Spleen (tissue), 7 donors: Measurements from ENCODE around the gene STIM1.

ENCODE experiments used
- POLR2A ChIP-seq, 3 donors: fragments of 450-650 bp; IDR thresholded peaks; one replicate each; pipeline ENCODE4 v1.5.1; 2017; ENCODE audit warnings: antibody characterized with exemption in 3 of 3, mild to moderate bottlenecking in 1 of 3
- POLR2AphosphoS5 ChIP-seq, 3 donors: sonication (generic); formaldehyde crosslinking; IDR thresholded peaks; one replicate each; pipeline ENCODE4 v1.5.1; 2017; ENCODE audit warnings: antibody characterized with exemption in 3 of 3
- TF ChIP-seq, protein P1 (sequence below), 11 experiments: fragments of 200-600 bp in 7 of 11; fragments of 450-650 bp in 4 of 11; sonication (generic) in 4 of 11; IDR thresholded peaks in 8 of 11; conservative IDR thresholded peaks in 3 of 11; 1 replicate in 7 of 11; 2 replicates in 4 of 11; pipeline versions ENCODE4 v1.4.0 to v1.8.0; 2016 to 2021; ENCODE audit warnings: antibody characterized with exemption in 11 of 11, inconsistent platforms in 4 of 11, mild to moderate bottlenecking in 1 of 11
- donor health status: DM: no; HTN: no; CAD: no; lungs with moderate emphysema.
- donor health status: DM: no; HTN: no; CAD: no.
- donor health status: DM: no; HTN: no; CAD: no.

DNA sequence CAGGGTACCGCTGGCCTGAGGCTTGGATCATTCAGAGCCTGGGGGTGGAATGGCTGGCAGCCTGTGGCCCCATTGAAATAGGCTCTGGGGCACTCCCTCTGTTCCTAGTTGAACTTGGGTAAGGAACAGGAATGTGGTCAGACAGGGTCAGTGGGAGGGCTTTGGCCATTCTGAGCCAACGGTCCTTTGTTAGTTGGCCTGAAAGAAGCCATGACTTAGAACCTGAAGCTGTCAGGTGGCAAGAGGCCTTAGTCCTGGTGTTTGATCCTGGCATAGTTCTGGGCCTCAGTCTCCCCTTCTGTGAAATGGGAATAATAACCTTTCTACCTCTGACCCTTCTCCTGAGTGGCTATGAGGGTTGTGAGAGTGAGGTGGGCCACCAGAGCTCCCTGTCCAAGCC, 38.8 kb upstream of the STIM1 start:
- TF ChIP-seq, protein P1, sequence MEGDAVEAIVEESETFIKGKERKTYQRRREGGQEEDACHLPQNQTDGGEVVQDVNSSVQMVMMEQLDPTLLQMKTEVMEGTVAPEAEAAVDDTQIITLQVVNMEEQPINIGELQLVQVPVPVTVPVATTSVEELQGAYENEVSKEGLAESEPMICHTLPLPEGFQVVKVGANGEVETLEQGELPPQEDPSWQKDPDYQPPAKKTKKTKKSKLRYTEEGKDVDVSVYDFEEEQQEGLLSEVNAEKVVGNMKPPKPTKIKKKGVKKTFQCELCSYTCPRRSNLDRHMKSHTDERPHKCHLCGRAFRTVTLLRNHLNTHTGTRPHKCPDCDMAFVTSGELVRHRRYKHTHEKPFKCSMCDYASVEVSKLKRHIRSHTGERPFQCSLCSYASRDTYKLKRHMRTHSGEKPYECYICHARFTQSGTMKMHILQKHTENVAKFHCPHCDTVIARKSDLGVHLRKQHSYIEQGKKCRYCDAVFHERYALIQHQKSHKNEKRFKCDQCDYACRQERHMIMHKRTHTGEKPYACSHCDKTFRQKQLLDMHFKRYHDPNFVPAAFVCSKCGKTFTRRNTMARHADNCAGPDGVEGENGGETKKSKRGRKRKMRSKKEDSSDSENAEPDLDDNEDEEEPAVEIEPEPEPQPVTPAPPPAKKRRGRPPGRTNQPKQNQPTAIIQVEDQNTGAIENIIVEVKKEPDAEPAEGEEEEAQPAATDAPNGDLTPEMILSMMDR (IDR thresholded peaks at IDR 0.05 in 8 of 11, conservative IDR thresholded peaks at IDR 0.05 in 3 of 11): no peak
- no peak for TF ChIP-seq POLR2A (IDR thresholded peaks at IDR 0.05)
- TF ChIP-seq POLR2AphosphoS5 (IDR thresholded peaks at IDR 0.05): no peak
